K562 (cell line): ENCODE results near the gene LPCAT3. TPM values are rescaled to one million over a fixed set of nuclear protein-coding genes. Genes with fewer than 3 reads are reported as not detected.

Source experiments
- ATF1 ChIP-seq, 2 experiments: fragments of 450-650 bp in 1 of 2; IDR thresholded peaks; 2 replicates each; pipeline ENCODE4 v1.6.1; 2016; ENCODE audit warnings: missing compliant biosample characterization in 1 of 2, missing genetic modification characterization in 1 of 2
- CHD4 ChIP-seq: fragments of 200-600 bp; sonication (generic); IDR thresholded peaks from 3 replicates; pipeline ENCODE4 v1.6.1; 2012; ENCODE audit warnings: low read depth, mild to moderate bottlenecking, mixed read lengths, low read length, inconsistent platforms; ENCODE audit not compliant: insufficient read depth, insufficient replicate concordance, poor library complexity, severe bottlenecking
- FIP1L1 ChIP-seq: fragments of 200-400 bp; formaldehyde crosslinking; IDR thresholded peaks from 2 replicates; pipeline ENCODE4 v1.6.1; 2018; ENCODE audit warnings: mild to moderate bottlenecking, low read depth, low read length; ENCODE audit not compliant: poor library complexity, severe bottlenecking
- GABPA ChIP-seq: fragments of 200-800 bp; sonication (Bioruptor generic); conservative IDR thresholded peaks from 2 replicates; pipeline ENCODE4 v1.6.1; 2016; ENCODE audit warnings: low read depth, missing genetic modification characterization, missing compliant biosample characterization
- MAZ ChIP-seq, 2 experiments: fragments of 450-650 bp in 1 of 2; sonication (generic) in 1 of 2; formaldehyde crosslinking; IDR thresholded peaks in 1 of 2; conservative IDR thresholded peaks in 1 of 2; 2 replicates each; pipeline versions ENCODE4 v1.4.0 to v1.5.0; 2020; ENCODE audit warnings: mild to moderate bottlenecking in 1 of 2, missing genetic modification reagents in 1 of 2
- SPI1 ChIP-seq: IDR thresholded peaks from 2 replicates; pipeline ENCODE4 v1.6.1; 2011; ENCODE audit warnings: low read depth, low read length, control low read depth, borderline replicate concordance
- TFE3 ChIP-seq: fragments of 450-650 bp; formaldehyde crosslinking; IDR thresholded peaks from 2 replicates; pipeline ENCODE4 v1.4.0; 2020; ENCODE audit warnings: mild to moderate bottlenecking, mixed read lengths
- TOE1 ChIP-seq, 2 experiments: fragments of 450-650 bp in 1 of 2; sonication (generic) in 1 of 2; formaldehyde crosslinking in 1 of 2; IDR thresholded peaks; 2 replicates each; pipeline versions ENCODE4 v1.7.1 to v1.8.0; 2016 to 2022; ENCODE audit warnings: borderline replicate concordance in 2 of 2, mild to moderate bottlenecking in 2 of 2, antibody characterized with exemption in 1 of 2, inconsistent platforms in 1 of 2, low read depth in 1 of 2, missing genetic modification reagents in 1 of 2, moderate library complexity in 1 of 2
- VEZF1 ChIP-seq: fragments of 200-800 bp; sonication (Bioruptor generic); IDR thresholded peaks from 2 replicates; pipeline ENCODE4 v1.6.1; 2017; ENCODE audit warnings: missing genetic modification characterization, missing compliant biosample characterization
- ZBTB33 ChIP-seq: sonication (generic); formaldehyde crosslinking; IDR thresholded peaks from 2 replicates; pipeline ENCODE4 v1.8.1; 2023; ENCODE audit warnings: mild to moderate bottlenecking, missing genetic modification reagents
- ZNF766 ChIP-seq: fragments of 200-800 bp; sonication (Bioruptor generic); conservative IDR thresholded peaks from 2 replicates; pipeline ENCODE4 v1.6.1; 2016; ENCODE audit warnings: missing genetic modification characterization, missing compliant biosample characterization
- ZNF780A ChIP-seq: fragments of 250-450 bp; sonication (Bioruptor Pico); IDR thresholded peaks from 2 replicates; pipeline ENCODE4 v1.5.0; 2021; ENCODE audit warnings: mild to moderate bottlenecking
- ZNF785 ChIP-seq: fragments of 250-450 bp; sonication (Bioruptor Pico); IDR thresholded peaks from 2 replicates; pipeline ENCODE4 v1.4.0; 2020; ENCODE audit warnings: mild to moderate bottlenecking
- polyA plus RNA-seq, 8 experiments: library from polyadenylated mRNA; depleted of rRNA in 4 of 8; stranded (reverse) in 5 of 8; unstranded in 3 of 8; fragments of >200 nt; fragmentation: Nextera tagmentation in 2 of 8; fragmentation: Illumina TruSeq in 1 of 8; extraction: Ambion mirVana in 2 of 8; extraction: Trizol in 1 of 8; gene quantifications; 2 replicates each; pipeline versions ENCODE4 v1.2.1 to v1.2.3, GENCODE V29; 2011 to 2014; ENCODE audit warnings: inconsistent platforms in 1 of 8, missing spikeins in 1 of 8
- total RNA-seq, 7 experiments: library from RNA; depleted of rRNA in 6 of 7; stranded (reverse); fragments of >200 nt in 6 of 7; fragmentation: Illumina TruSeq in 2 of 7; extraction: Trizol in 2 of 7; gene quantifications; 2 replicates each; pipeline versions ENCODE4 v1.2.1 to v1.2.3, GENCODE V29; 2011 to 2021; ENCODE audit warnings: low replicate concordance in 1 of 7
- TF ChIP-seq, protein P1 (sequence below): sonication (generic); formaldehyde crosslinking; IDR thresholded peaks from 2 replicates; pipeline ENCODE4 v1.9.0; 2022; ENCODE audit warnings: mild to moderate bottlenecking, missing genetic modification reagents
- TF ChIP-seq, protein P2 (sequence below): IDR thresholded peaks from 2 replicates; pipeline ENCODE4 v1.6.1; 2011; ENCODE audit warnings: borderline replicate concordance, low read depth, mild to moderate bottlenecking, moderate library complexity, low read length; ENCODE audit not compliant: insufficient read depth, poor library complexity, severe bottlenecking

Gene LPCAT3
- total and polyA plus RNA-seq, 9 of the 15 experiments (the other 6 are each of a cell fraction or from before 2014, with no cell fraction given) = 4.9 to 52.5 (median 25.3) TPM

DNA sequence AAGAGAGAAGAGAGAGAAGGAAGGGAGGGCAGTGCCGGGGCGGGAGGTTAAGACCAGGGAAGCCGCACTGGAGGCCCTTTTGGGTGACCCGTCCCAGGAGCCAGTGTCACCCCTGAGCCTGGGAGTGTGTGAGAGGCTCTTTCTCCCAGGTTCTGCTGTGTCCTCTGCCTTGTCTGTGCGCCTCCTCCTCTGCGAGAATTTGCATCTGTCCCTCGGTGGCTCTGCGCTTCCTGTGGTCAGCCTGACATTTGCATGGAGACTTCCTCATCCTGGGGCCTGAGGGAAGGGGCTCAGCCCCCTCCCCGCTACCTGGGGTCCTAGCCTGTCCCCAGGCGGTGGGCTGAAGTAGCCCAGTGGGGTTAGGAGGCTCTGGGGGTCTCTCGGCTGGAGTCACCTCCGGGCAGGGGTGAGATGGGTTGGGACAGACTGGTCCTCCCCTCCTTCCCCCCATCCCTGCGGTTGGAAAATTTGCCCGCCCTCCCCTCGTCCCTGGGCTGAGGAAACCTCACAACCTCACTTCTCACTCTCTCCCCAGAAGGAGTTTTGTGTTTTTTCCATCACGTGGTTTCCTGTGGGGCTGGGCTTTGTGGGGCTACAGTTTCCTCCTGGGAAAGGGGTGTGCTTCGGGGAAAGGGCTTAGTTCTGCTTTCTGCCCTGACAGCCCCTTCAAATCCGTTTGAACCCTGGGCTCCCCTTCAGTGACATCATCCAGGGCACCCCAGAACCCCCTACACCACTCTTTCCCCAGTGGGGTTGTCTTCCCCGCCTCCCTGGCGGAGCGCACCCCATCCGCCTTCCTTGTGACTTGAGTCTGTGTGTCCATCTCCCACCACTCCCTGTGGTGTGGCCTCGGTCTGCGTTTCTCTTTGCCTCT is 64.6 kb downstream of the LPCAT3 start (continued):
- peak; percentile 29; the same call in 1 of the 2 replicates for TF ChIP-seq SPI1
- TF ChIP-seq ZBTB33 (CRISPR knock-in tag) = peak; percentile 90
- no peak for TF ChIP-seq FIP1L1
- TF ChIP-seq, protein P1, sequence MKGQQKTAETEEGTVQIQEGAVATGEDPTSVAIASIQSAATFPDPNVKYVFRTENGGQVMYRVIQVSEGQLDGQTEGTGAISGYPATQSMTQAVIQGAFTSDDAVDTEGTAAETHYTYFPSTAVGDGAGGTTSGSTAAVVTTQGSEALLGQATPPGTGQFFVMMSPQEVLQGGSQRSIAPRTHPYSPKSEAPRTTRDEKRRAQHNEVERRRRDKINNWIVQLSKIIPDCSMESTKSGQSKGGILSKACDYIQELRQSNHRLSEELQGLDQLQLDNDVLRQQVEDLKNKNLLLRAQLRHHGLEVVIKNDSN (CRISPR knock-in tag) = peak; percentile 88
- peak in 1 of 2 experiments; percentile 76; a peak in 2 of 4 replicates for TF ChIP-seq MAZ (CRISPR knock-in tag; conservative IDR thresholded peaks at IDR 0.05 in 1 of 2, IDR thresholded peaks at IDR 0.05 in 1 of 2)
- TF ChIP-seq ATF1 (CRISPR knock-in tag; IDR thresholded peaks at IDR 0.05) = no peak
- TF ChIP-seq ATF1 (tag; IDR thresholded peaks at IDR 0.05) = 0 out of 2 replicates have a peak, but pooled peaks have one; percentile 14
- TF ChIP-seq ZNF785 (CRISPR knock-in tag) = no peak
- 0 out of 2 replicates have a peak, but pooled peaks have one; percentile 44 for TF ChIP-seq TOE1 (IDR thresholded peaks at IDR 0.05; ENCODE audit: borderline replicate concordance)
- TF ChIP-seq TOE1 (CRISPR knock-in tag; IDR thresholded peaks at IDR 0.05; ENCODE audit: borderline replicate concordance, low read depth) = no peak
- TF ChIP-seq CHD4 = no peak
- peak; percentile 96 for TF ChIP-seq ZNF766 (CRISPR knock-in tag)
- TF ChIP-seq, protein P2, sequence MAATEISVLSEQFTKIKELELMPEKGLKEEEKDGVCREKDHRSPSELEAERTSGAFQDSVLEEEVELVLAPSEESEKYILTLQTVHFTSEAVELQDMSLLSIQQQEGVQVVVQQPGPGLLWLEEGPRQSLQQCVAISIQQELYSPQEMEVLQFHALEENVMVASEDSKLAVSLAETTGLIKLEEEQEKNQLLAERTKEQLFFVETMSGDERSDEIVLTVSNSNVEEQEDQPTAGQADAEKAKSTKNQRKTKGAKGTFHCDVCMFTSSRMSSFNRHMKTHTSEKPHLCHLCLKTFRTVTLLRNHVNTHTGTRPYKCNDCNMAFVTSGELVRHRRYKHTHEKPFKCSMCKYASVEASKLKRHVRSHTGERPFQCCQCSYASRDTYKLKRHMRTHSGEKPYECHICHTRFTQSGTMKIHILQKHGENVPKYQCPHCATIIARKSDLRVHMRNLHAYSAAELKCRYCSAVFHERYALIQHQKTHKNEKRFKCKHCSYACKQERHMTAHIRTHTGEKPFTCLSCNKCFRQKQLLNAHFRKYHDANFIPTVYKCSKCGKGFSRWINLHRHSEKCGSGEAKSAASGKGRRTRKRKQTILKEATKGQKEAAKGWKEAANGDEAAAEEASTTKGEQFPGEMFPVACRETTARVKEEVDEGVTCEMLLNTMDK = no peak
- no peak for TF ChIP-seq ZNF780A (CRISPR knock-in tag)
- peak; percentile 71 for TF ChIP-seq GABPA
- peak; percentile 88 for TF ChIP-seq TFE3
- TF ChIP-seq VEZF1 = peak; percentile 80
